HG03066 (cell line): ENCODE results near the gene KLK3.
"Not testable (repeated sequence)": the region's sequence is repeated elsewhere in the genome, so short reads cannot be mapped to it uniquely, and the experiment has no call there.

ENCODE experiments used
- ATAC-seq: cut with Tn5 transposase; IDR thresholded peaks from one replicate; pipeline ENCODE4 v1.9.1; 2021; ENCODE audit warnings: low read depth; ENCODE audit not compliant: unreplicated experiment

The KLK3 gene

DNA sequence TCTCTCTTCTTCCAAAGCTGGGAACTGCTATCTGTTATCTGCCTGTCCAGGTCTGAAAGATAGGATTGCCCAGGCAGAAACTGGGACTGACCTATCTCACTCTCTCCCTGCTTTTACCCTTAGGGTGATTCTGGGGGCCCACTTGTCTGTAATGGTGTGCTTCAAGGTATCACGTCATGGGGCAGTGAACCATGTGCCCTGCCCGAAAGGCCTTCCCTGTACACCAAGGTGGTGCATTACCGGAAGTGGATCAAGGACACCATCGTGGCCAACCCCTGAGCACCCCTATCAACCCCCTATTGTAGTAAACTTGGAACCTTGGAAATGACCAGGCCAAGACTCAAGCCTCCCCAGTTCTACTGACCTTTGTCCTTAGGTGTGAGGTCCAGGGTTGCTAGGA, 5.1 kb downstream of the KLK3 start:
- ATAC-seq, result no peak

DNA sequence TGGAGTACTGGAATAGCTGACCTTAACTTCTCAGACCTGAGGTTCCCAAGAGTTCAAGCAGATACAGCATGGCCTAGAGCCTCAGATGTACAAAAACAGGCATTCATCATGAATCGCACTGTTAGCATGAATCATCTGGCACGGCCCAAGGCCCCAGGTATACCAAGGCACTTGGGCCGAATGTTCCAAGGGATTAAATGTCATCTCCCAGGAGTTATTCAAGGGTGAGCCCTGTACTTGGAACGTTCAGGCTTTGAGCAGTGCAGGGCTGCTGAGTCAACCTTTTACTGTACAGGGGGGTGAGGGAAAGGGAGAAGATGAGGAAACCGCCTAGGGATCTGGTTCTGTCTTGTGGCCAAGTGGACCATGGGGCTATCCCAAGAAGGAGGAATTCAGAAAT, 6.3 kb downstream of the KLK3 start:
- ATAC-seq, result no peak

DNA sequence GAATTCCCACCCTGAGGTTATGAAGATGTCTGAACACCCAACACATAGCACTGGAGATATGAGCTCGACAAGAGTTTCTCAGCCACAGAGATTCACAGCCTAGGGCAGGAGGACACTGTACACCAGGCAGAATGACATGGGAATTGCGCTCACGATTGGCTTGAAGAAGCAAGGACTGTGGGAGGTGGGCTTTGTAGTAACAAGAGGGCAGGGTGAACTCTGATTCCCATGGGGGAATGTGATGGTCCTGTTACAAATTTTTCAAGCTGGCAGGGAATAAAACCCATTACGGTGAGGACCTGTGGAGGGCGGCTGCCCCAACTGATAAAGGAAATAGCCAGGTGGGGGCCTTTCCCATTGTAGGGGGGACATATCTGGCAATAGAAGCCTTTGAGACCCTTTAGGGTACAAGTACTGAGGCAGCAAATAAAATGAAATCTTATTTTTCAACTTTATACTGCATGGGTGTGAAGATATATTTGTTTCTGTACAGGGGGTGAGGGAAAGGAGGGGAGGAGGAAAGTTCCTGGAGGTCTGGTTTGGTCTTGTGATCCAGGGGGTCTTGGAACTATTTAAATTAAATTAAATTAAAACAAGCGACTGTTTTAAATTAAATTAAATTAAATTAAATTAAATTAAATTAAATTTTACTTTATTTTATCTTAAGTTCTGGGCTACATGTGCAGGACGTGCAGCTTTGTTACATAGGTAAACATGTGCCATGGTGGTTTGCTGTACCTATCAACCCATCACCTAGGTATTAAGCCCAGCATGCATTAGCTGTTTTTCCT, 7.0 kb downstream of the KLK3 start:
- no peak for ATAC-seq

DNA sequence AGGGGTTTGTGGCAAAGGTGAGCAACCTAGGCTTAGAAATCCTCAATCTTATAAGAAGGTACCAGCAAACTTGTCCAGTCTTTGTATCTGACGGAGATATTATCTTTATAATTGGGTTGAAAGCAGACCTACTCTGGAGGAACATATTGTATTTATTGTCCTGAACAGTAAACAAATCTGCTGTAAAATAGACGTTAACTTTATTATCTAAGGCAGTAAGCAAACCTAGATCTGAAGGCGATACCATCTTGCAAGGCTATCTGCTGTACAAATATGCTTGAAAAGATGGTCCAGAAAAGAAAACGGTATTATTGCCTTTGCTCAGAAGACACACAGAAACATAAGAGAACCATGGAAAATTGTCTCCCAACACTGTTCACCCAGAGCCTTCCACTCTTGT, 14.8 kb downstream of the KLK3 start:
- no peak for ATAC-seq

DNA sequence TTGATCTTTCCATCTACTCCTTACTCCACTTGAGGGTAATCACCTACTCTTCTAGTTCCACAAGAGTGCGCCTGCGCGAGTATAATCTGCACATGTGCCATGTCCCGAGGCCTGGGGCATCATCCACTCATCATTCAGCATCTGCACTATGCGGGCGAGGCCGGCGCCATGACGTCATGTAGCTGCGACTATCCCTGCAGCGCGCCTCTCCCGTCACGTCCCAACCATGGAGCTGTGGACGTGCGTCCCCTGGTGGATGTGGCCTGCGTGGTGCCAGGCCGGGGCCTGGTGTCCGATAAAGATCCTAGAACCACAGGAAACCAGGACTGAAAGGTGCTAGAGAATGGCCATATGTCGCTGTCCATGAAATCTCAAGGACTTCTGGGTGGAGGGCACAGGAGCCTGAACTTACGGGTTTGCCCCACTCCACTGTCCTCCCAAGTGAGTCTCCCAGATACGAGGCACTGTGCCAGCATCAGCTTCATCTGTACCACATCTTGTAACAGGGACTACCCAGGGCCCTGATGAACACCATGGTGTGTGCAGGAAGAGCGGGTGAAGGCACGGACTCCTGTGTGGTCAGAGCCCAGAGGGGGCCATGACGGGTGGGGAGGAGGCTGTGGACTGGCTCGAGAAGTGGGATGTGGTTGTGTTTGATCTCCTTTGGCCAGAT, 15.8 kb downstream of the KLK3 start:
- no peak for ATAC-seq

DNA sequence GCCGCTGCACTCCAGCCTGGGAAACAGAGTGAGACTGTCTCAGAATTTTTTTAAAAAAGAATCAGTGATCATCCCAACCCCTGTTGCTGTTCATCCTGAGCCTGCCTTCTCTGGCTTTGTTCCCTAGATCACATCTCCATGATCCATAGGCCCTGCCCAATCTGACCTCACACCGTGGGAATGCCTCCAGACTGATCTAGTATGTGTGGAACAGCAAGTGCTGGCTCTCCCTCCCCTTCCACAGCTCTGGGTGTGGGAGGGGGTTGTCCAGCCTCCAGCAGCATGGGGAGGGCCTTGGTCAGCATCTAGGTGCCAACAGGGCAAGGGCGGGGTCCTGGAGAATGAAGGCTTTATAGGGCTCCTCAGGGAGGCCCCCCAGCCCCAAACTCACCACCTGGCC, 18.3 kb downstream of the KLK3 start, which contains the start of gene KLK2:
Gene KLK2, plus strand, starts transcription at position 384 of the 400 bp plus-strand sequence. CDS start 35 bp downstream, outside the sequence.
- ATAC-seq, result no peak

DNA sequence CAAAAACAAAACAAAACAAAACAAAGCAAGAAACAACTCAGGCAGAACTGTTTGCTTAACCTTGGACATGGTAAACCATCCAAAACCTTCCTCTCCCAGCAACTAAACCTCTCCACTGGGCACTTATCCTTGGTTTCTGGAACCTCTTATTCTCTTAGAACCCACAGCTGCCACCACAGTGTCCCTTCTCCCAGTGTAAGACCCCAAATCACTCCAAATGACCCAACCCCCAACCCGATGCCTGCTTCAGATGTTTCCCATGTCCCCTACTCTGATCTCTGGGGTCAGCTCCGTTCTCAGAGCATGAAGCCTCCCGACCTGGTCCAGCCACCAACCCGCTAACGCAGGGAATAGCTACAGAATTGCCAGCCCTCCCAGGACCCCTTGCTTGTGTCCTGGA, 19.5 kb downstream of the KLK3 start:
- ATAC-seq, result no peak

DNA sequence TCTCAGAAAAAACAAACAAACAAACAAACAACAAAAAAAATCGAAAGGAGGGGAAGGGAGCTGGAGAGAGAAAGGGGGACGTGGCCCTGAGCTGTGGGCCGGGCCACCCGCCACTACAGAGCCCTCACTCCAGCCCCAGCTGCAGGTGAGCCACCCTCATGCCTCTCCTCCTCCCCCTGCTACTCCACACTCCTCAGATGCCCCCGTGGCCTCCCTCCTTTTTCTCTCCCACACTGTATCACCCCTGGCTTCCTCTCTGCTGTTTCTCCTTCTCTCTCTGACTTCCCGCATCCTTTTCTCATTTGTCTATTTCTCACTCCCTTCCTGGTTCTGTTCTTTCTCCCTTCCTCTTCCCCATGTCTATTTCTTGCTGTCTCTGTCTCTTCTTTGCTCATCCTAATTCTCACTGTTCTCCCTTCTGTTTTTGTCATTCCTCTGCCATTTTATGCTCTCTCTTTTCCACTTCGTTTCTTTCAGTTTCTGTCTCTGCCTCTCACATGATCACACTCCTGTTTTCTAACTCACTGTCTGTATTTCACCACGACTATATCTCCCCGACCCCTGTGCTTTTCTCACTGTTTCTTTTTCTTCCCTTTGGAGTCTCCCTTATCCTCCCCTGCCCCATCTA, 21.2 kb downstream of the KLK3 start:
- ATAC-seq, result no peak

DNA sequence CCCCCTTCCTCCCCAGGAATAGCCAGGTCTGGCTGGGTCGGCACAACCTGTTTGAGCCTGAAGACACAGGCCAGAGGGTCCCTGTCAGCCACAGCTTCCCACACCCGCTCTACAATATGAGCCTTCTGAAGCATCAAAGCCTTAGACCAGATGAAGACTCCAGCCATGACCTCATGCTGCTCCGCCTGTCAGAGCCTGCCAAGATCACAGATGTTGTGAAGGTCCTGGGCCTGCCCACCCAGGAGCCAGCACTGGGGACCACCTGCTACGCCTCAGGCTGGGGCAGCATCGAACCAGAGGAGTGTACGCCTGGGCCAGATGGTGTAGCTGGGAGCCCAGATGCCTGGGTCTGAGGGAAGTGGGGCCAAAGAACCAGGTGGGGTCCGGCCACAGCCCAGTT, 21.7 kb downstream of the KLK3 start:
- ATAC-seq, result no peak

DNA sequence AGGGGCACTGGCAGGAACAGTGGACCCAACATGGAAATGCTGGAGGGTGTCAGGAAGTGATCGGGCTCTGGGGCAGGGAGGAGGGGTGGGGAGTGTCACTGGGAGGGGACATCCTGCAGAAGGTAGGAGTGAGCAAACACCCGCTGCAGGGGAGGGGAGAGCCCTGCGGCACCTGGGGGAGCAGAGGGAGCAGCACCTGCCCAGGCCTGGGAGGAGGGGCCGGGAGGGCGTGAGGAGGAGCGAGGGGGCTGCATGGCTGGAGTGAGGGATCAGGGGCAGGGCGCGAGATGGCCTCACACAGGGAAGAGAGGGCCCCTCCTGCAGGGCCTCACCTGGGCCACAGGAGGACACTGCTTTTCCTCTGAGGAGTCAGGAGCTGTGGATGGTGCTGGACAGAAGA, 22.6 kb downstream of the KLK3 start:
- ATAC-seq, result no peak

DNA sequence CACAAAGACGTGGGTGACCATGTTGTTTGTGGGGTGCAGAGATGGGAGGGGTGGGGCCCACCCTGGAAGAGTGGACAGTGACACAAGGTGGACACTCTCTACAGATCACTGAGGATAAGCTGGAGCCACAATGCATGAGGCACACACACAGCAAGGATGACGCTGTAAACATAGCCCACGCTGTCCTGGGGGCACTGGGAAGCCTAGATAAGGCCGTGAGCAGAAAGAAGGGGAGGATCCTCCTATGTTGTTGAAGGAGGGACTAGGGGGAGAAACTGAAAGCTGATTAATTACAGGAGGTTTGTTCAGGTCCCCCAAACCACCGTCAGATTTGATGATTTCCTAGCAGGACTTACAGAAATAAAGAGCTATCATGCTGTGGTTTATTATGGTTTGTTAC, 24.1 kb downstream of the KLK3 start:
- ATAC-seq, result no peak

DNA sequence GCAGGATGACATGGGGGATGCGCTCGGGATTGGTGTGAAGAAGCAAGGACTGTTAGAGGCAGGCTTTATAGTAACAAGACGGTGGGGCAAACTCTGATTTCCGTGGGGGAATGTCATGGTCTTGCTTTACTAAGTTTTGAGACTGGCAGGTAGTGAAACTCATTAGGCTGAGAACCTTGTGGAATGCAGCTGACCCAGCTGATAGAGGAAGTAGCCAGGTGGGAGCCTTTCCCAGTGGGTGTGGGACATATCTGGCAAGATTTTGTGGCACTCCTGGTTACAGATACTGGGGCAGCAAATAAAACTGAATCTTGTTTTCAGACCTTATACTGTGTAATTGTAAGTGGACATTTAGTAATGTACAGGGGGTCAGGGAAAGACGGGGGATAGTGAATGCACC, 25.5 kb downstream of the KLK3 start:
- no peak for ATAC-seq

DNA sequence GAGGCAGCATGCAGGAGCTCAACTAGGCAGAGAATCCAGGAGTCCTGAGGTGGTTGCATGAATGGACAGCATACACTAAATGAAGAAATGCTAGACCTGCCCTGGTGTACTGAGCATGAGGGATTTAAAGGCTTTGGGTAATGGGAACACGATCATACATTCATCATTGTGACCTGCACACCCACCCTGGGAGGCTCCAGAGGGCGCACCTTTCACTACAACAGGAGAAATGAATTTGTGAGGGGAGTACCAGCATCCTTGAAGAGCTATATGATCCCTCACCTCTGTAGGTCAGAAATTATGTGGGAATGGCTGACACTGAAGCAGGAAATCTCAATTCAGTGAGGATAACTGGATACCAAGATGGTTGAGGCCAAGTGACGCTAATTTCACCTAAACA, 27.5 kb downstream of the KLK3 start:
- no peak for ATAC-seq

DNA sequence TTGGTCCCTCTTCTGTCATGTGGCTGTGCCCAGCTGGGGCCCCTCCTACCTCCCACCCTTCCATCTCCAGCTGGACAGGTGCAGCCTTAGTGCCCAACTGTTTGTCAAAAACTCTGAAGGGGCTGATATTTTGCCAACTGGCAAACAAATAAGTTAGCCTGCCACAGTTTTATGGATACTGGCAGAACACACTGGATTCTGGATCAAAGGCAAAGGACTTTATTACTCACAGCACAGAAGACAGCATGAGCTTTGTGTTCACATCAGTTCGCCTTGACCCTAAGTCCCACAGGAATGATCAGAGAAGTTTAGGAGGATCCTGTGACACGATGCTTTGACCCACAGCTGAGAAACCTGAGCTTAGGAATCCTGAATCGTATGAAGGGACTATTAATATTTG, 34.9 kb downstream of the KLK3 start:
- ATAC-seq, result no peak

DNA sequence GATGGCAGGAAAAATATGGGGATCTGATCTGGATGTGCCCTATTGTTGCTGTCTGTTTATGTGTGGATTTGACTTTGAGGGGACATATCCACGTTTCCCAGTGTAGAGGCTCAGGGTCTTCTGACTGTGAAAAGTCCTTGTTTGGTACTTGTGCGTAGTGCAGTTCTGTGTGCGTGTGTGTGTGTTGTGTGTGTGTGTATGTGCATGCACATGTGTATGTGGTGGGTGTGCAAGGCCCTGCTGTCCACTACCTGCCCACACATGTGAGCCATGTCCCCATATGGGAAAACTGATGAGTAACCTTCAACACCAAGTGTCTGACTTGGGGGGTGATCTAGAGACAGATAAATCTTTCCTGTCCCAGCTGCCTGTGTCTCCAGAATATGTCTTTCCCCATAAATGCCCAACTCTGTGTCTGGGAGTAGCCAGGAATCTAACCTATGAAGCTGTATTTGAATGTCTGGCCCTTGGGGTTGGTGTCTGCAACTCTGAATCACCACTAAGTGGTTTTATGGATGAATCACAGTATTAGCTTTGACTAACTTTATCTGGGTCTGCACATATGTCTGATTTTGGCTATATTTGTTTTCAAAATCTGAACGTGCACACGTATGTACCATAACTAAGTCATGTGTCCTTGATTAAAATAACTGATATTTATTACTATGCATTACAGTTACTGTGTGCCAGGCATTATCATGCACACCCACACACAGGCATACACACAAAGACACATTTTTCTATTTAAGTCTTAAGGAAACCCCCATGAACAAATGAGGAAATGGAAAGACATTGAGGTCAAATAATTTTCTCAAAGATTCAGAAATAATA, 35.9 kb downstream of the KLK3 start:
- ATAC-seq, result no peak

DNA sequence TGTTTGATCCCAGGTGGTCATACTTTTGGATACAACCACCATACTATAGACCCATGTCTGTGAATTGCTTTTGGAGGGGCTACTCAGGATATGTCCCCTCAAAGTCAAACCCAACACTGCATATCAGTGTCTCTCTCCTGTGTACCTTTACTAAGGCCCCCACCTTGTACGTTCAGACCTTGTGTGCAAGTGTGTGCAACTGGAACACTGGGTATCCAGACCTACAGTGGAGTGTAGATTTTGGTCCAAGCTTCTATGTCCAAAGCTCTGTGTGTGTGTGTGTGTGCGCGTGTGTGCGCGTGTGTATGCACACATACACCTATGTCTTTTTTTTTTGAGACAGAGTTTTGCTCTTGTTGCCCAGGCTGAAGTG, 36.5 kb downstream of the KLK3 start:
- ATAC-seq, result no peak

DNA sequence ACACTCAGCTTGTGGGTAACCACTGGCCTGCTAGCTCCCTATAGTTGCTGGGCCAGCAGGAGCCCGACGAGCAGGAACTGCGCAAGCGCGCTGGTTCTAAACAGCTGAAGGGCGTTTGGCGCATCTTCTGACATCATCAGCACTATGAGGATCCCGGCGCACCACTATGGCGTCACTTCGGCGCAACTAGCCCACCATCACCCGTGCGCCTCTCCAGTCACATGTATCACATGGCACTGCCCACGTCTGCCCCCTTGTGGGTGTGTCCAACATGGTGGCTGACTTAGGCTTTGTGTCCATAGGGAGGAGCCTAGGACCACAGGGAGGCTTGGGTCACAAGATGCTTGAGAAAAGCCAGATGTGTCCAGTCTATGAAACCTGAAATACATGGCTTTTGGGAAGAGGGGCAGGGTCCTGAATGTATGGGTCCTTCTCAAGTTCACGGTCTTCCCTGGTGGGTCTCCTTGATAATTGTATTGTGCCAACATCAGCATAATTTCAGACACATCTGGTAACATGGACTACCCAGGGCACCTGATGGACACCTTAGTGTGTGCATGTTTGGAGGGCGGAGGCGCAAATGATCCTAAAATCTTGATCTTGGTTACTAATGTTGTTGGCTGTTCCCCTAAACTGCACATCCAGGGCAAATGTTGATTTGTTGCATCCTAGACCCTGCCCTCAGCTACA, 38.5 kb downstream of the KLK3 start:
- no peak for ATAC-seq

DNA sequence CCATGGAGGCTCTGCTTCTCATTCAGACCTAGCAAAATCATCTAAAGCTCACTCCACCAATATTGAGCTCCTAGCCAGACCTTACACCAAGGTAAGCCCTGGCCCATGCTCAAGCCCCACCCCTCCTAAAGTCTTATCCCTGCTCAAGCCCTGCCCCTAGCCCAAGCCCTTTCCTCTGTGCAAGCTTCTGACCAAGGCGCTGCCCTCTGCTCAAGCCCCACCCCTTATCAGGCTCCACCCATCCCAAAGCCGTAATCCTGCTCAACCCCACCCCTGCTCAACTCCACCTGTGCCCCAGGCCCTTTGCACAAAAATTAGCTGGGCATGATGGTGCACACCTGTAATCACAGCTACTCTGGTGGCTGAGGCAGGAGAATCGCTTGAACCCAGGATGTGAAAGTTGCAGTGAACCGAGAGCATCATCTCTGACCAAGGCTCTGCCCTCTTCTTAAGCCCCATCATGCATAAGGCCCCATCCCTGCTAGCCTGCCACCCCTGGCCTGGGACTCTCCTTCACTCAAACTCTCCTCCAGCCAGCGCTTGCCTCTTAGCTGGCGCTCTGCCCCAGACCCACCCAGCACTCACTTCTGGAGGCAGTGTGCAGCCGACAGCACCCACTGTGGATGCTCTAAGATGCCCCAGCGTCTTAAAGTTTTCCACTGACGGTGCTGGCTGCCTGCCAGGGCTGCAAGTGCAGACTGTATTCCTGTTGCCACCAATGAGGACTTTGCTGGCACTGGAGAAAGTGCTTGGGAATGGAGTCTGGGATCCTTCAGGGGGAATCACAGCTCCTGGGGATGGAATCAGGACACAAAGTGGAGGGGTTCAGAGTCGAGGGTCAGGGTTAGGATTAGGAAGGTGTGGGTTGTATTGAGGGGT, 40.0 kb downstream of the KLK3 start:
- no peak for ATAC-seq

DNA sequence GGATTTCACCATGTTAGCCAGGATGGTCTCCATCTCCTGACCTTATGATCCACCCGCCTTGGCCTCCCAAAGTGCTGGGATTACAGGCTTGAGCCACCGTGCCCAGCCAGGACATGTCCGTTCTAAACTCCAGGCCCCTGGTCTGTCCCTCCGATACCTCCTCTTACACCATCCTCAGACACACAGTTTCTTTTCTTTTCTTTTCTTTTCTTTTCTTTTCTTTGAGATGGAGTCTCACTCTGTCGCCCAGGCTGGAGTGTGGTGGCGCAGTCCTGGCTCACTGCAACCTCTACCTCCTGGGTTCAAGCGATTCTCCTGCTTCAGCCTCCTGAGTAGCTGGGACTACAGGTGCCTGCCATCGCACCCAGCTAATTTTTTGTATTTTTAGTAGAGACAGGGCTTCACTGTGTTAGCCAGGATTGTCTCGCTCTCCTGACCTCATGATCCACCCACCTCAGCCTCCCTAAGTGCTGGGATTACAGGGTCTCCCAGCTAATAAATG, 41.4 kb downstream of the KLK3 start:
- not testable (repeated sequence) for ATAC-seq
